GM19372 (cell line): Measurements from ENCODE around the gene SPDYE6.
"Not testable (repeated sequence)": the region's sequence is repeated elsewhere in the genome, so short reads cannot be mapped to it uniquely, and the experiment has no call there.

Experiments
- ATAC-seq: cut with Tn5 transposase; IDR thresholded peaks from one replicate; pipeline ENCODE4 v1.9.1; 2021; ENCODE audit warnings: mild to moderate bottlenecking, low read depth, moderate library complexity; ENCODE audit not compliant: unreplicated experiment

Gene SPDYE6

DNA sequence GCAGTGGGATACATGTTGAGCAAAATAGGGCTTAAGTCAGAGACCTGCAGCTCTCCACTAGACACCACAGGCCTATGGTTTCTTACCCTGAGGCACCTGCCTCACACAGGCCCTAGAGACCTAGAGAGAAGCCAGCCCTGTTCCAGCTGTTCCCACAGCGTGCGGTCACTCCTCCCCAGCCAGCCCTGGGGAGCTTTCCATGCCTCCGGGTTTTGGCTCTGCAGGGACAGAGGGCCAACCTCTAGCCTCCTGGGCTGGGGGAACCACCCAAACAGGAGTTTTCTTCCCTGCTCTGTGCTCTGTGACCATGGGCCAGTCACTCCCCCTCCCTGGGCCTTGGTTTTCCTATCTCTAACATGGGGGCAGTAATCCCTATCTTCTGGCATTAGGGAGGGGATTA lies 36.6 kb downstream of the SPDYE6 start:
- ATAC-seq = no peak

DNA sequence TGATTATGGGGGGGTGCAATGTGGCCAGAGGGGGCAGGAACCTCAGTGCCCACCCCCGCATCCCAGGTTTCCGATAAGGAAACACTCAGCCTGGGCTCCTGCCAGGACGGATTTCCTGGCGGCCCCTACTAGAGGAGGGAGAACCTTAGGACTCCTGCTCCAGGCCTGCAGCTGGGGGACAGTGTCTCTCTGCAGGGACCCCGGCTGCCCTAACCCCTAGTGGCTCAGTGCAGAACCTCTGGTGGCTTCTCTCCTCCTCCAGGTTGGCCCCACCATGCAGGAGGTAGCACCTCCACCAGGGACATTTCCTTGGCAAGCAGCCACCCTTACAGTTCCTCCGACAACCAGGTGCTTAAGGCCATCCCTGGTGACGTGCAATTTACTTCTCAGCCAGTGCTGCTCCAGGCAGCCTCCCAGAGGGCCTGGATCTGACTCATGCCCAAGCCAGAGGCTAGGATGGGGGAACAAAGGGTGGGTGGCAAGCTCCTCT lies 37.7 kb downstream of the SPDYE6 start:
- ATAC-seq = no peak

DNA sequence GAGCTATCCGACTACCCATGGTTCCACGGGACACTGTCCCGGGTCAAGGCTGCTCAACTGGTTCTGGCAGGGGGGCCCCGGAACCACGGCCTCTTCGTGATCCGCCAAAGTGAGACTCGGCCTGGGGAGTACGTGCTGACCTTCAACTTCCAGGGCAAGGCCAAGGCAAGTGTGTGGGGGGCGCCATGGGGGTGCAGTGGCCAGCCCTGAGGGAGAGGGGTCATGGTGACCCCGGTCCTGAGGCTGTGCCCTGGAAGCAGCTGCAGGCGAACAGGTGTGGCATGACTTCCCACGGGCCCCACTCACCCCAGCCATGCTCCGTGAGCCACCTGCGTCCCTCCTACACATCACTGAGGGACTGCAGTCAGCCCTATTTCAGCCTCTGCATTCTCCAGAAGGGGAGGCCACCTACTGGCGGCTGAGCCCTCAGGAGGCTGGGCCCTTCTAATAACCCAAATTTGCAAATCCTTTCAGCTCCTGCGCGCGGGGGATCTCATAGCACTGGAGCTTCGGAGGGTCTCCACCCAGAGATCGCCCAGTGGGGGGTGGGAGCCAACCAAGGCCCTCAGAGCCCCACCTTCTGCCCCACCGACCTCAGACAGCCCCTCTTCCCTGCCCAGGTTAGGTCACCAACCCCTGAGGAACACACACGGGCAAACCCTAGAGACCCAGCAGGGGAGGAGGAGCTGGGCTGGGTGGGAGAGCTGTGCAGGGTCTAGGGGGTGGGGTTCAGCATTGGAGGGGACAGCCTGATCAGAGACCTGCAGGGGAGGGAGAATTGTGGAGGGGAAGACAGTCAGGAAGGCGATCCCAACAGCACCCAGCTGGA lies 38.8 kb downstream of the SPDYE6 start:
- ATAC-seq = no peak

DNA sequence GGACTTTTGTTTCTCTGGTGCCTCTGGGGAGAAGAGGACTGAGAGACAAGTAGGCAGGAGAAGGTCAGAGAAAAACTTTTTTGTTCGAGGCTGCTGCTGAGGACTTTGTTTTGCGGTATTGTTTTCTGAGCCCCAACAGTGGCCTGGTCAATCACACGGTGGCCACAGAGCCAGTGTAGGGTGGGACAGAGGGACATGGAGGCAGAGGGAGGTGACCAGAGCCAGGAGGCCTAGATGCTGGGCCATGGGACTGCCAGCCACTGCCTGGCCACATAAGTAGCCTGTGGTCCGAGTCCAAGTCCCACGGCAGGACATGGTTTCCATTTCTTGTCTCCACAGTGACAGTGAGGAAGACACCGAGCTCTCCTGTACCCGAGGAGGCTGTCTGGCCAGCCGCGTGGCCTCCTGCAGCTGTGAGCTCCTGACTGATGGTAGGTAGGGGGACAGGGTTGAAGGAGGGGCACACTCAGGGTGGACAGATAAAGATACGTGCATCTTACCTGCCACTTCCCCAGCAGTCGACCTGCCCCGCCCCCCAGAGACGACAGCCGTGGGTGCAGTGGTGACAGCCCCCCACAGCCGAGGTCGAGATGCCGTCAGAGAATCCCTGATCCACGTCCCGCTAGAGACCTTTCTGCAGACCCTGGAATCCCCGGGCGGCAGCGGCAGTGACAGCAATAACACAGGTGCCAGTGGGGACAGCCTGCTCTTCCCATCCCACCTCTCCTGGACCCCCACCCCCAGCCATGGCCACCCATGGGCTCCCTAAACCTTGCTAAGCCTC lies 42.1 kb downstream of the SPDYE6 start:
- ATAC-seq = no peak

DNA sequence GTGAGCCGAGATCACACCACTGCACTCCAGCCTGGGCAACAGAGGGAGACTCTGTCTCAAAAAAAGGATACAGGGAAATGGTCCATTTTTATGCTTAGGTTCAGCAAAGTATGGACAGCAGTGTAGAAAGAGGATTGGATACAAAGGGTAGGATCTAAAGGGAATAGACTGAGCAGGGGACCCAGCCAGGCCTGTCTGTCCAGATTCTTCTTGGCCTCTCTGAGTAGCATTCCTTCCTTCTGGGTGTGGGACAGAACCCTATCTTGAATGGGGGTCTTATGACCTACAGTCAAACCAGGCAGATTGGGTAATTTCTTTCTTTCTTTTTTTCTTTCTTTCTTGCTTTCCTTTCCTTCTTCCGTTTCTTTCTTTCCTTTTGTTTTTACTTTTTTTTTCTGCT lies 43.9 kb downstream of the SPDYE6 start:
- ATAC-seq = no peak

DNA sequence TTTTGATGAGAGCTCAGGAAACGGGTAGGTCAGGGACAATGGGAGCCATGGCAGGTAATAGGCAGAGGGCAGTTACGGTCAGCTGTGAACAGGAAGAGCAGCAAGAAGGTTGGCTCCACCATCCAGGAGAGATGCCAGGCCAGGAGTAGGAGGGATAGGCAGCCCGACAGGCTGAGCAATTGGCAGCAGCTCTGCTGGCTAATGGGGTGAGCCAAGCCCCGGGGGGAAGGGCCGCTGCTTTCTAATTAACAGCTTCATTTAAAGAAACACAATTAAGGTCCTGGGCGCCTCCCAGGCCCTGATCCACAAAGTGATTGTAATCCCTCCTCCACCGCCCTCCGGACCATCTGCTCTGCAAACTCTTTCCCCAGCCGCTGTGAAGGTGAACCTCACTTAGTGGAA lies 45.8 kb downstream of the SPDYE6 start:
- ATAC-seq = no peak

DNA sequence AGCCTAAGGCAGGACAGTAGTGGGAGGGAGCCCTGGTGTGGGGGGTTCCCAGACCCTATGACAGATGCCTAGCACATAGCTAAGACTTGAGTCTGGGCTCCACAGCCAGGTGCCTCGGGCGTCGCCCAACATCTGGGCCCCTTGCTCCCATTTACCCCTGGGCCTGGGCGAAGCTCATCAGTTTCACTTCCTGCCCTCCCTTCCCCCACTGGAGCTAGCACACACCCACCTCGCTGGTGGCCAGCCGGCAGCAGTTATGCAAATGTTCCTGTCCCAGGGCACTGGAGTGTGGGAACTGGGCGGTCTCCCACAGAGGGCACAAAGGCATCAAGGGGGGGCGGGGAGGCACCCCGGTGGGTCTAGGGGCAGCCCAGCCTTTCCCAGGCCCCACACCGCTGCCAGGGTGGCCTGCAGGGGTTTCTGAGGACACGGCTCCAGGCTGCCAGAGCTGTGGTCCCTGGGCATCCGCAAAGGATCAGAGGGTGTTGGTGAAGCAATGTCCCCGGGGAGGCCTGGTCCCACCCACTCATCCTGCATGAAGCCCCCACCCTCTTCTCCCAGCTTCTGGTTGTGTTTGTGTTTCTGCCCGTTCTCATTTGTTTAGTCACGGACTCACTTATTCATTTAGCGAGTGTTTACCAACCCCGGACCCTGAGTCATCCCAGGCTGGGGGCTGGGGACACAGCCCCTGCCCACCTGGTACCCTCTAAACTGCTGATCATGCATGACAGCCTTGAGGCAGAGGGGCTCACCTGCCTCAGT lies 49.1 kb downstream of the SPDYE6 start:
- ATAC-seq = peak; percentile 67

DNA sequence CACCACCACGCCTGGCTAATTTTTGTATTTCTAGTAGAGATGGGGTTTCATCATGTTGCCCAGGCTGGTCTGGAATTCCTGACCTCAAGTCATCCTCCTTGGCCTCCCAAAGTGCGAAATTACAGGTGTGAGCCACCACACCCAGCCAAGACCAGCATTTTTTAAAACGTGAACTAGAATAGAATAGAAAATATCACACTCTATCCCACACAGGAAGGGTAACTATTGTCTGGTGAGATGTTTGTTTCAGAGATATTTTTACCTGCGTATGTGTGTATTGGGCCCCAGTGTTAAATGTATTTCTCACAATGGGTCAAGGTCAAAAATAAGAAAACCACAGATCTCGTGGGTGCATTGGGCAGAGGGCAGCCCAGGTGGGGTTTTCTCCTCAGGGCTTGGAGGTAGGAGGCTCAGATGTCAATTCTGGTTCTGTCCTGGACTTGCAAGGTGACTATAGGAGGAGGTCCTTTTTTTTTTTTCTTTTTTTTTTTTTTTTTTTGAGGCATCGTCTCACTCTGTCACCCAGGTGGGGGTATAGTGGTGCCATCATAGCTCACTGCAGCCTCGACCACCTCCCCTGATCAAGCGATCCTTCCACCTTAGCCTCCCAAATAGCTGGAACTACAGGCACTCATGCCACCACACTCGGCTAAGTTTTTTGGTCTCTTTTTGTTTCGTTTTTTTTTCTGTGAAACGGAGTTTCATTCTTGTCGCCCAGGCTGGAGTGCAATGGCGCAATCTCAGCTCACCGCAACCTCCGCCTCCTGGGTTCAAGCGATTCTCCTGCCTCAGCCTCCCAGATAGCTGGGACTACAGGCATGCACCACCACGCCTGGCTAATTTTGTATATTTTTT lies 50.6 kb downstream of the SPDYE6 start:
- peak; percentile 44 for ATAC-seq

DNA sequence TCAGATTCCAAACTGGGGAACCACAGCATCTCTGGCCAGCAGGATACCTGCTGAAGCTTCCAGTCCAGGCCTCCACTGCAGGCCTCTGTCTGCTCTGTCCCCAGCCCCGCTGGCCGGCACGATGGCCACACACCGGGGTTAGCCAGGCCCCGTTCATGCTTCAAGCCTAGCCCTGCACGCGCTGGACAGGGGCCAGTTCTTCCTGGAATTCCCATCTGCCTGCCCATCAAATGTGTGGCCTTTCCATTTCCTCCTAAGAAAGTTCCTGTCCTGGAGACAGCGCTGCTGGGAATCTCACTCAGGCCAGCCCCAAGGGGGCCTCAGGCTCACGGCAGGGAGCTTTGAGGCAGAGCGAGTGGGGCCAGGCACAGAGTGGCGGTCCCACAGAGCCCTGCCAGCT lies 51.6 kb downstream of the SPDYE6 start:
- ATAC-seq = no peak

DNA sequence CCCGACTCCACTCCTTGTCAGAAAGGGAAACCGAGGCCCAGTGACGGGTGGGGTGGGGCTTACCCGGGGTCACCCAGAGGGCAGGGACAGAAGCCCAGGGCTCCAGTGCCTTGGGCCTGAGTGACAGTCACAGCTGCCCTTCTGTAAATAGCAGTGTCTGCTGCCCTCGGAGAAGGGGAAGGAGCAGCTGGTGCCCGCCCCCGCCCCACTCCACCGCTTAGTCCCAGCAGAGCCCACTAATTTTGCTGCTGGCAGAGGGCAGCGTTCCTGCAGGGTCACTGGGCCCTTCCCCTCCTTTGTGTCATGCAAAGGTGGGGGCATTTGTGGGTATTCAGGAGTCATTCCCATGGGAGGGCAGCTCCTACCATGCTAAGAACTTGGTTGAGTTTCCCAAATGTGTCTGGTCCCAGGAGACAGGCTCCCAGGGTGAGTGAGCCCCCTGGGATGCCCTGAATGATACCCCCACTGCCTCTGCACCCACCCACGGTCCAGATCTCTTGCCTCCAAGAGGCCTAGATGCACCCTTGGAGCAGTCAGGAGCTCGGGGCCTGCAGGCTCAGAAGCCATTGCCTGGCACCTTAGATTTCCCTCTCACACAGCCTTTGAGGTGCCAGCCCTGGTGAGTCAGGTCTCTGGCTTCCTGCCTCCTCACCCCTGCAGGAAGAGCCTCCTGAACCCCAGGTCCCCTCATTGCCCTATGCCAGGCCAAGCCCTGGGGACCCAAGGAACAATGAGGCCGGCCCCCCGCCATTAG lies 52.4 kb downstream of the SPDYE6 start:
- no peak for ATAC-seq

DNA sequence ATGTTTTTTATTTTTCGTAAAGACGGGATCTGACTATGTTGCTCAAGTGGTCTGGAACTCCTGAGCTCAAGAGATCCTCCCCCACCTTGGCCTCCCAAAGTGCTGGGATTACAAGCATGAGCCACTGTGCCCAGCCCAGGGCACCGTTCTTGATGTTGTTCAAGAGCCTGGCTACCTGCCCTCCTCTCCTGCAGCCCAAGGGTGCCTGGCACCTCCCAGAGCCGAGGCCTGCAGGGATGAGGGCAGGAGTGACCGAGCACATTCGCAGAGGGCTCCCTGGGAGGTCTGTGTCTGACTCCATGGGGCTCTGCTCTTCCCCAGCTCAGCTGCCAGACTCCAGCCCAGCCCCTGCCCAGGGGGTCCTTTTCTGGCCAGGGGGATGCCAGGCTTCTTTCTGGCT lies 54.2 kb downstream of the SPDYE6 start:
- no peak for ATAC-seq

DNA sequence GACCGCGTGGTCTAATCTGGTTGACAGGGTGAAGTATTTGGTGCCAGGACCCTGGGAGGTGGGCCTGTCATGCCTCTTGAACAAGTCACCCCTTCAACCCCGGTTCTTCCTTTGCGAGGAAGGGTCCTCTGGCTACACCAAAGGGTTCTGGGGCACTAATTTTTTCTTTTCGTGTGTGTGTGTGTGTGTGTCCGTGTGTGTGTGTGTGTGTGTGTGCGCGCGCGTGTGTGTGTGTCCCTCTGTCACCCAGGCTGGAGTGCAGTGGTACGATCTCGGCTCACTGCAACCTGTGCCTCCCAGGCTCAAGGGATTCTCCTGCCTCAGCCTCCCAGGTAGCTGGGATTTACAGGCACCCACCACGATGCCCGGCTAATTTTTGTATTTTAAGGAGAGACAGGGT lies 54.9 kb downstream of the SPDYE6 start:
- not testable (repeated sequence) for ATAC-seq

DNA sequence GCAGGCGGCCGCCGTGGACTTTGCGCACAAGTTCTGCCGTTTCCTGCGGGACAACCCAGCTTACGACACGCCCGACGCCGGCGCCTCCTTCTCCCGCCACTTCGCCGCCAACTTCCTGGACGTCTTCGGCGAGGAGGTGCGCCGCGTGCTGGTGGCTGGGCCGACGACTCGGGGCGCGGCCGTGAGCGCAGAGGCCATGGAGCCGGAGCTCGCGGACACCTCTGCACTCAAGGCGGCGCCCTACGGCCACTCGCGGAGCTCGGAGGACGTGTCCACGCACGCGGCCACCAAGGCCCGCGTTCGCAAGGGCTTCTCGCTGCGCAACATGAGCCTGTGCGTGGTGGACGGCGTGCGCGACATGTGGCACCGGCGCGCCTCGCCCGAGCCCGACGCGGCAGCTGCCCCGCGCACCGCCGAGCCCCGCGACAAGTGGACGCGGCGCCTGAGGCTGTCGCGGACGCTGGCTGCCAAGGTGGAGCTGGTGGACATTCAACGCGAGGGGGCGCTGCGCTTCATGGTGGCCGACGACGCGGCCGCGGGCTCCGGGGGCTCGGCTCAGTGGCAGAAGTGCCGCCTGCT lies 55.5 kb downstream of the SPDYE6 start:
- ATAC-seq = no peak

DNA sequence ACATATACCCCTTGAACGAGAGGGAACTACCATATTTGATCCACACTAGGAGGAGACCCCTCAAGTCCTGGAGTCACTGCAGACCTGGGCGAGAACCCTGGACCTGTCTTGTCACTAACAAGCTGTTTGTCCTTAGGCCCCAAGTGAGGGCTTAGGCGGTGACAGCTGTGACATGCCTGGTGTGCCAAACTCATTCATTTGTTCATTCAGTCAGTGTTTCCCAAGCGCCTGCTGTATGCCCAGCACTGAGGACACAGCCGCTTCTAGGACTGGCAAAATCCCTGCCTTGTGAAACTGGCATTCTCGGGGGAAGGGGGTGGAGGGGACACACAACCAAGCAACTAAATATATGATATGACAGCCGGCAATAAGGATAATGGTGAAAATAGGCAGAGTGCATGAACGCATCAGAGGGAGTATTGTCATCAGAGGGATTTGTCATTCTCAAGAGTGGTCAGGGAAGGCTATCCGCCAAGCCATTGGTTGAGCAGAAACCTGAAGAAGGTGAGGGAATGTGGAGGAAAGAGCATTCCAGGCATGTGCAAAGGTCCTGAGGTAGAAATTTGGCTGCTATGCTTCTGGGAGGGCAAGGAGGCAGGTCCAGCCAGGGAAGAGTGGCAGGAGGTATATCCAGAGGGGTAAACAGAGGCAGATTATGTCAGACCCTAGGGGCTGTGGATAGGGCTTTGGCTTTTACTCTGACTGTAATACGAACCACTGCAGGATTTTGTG lies 58.6 kb downstream of the SPDYE6 start:
- ATAC-seq = no peak

DNA sequence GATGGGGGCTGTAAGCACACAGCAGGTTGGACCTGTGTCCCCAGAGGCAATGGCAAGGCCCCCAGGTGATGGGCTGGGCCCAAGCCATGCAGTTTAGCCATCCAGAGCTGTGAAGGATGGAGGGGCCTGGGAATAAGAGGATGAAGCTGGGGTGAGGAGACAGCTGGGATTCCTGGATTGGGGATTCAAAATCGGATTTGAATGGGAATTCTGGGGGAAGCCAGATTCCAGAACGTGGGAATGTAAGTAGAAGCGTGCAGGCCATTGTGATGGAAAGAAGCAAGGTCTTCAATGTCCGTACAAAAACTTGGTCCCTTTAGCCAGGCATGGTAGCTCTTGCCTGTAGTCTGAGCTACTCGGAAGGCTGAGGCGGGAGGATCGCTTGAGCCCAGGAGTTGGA lies 59.7 kb downstream of the SPDYE6 start:
- no peak for ATAC-seq

DNA sequence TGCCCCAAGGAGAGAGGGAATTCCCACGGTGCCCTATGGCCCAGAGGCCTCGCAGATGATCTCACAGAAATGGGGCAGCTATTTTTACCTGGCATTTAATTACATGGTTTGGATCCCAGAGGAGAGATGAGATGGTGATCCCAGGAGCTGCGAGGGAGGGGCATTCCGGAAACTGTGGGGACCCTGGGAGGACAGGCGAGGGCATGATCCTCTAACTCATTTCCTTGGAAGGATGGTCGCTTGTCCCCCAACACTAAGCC lies 60.1 kb downstream of the SPDYE6 start:
- ATAC-seq = no peak
